Stimulated activated CD4-positive, alpha-beta T cell treated with anti-CD3 and anti-CD28 coated beads, Interleukin-12 subunit alpha, Interleukin-12 subunit beta, amount 100 ng/mL, for 4 hours (primary cell): Measurements from ENCODE around the gene SUGCT.
"Not testable (repeated sequence)": the region's sequence is repeated elsewhere in the genome, so short reads cannot be mapped to it uniquely, and the experiment has no call there.

Source experiments
- DNase-seq: peaks from one replicate; pipeline ENCODE4 v3.0.0-alpha.2; 2020

Gene SUGCT

DNA sequence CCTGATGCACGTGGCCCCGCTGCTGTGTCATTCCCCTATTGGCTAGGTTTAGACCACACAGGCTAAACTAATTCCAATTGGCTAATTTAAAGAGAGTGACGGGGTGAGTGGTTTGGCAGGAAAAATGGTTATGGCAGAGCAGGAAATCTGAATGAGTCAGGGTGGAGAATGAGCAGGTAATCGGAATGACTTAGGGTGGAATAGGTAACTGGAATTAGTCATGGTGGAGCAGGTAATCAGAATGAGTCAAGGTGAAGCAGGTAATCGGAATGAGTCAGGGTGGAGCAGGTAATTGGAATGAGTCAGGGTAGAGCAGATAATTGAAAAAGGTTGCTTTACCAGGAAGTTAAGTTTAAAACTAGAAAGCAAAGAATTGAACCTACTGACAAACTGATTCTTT, 7.1 kb downstream of the SUGCT start:
- DNase-seq: not testable (repeated sequence)

DNA sequence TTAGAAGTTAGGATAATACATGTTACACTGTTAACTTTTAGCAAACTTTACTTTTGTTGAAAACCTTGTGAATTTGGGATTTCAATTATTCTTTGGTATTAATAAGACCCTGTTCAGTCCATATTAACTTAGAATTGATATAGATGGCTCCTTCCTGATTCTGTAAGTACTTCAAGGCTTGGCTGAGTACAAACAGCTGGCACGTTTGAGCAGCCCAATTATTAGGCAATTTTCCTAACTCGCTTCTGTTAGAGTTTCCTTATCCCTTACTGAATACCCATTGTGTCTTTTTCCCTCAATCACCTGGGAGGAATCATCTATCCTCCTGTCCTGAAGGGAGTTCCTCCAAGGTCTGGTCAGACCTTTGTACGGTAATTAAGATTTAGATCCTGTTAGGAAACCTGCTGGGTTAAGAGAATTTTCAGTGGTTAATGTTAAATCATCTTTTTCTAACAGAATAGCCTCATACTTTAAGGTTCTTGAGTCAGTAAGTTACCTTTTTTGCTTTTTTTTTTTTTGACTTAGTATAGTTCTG, 10.9 kb downstream of the SUGCT start:
- DNase-seq: not testable (repeated sequence)

DNA sequence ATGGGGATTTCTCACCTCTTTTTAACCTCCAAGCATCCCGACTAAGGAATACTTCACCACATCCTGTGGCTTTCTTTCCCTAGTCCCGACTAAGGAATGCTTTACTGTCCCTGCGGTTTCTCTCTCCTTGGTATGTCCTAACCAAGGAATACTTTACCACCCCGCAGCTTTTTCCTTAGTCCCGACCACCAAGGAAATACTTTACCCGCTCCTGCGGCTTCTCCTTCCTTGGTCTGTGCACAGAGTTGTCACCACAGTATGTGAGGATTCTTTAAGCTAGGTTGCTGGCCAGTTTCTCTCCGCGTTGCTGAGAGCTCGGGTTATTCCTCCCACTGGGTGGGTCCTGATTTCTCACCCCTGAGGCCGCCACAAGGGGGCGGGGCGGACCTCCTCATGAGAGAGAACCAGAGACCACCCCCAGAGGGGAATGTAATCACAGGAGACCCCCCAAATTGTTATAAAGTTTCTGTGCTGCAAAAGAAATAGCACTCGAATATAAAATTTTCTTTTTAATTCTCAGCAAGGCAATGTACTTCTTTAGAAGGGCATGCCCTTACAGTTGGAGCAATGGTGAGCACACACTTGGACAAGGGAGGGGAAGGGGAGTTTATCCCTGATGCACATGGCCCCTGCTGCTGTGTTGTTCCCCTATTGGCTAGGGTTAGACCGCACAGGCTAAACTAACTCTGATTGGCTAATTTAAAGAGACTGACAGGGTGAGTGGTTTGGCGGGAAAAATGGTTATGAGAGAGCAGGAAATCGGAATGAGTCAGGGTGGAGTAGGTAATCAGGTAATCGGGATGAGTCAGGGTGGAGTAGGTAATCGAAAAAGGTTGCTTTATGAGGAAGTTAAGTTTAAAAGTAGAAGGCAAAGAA, 12.8 kb downstream of the SUGCT start:
- no peak for DNase-seq

DNA sequence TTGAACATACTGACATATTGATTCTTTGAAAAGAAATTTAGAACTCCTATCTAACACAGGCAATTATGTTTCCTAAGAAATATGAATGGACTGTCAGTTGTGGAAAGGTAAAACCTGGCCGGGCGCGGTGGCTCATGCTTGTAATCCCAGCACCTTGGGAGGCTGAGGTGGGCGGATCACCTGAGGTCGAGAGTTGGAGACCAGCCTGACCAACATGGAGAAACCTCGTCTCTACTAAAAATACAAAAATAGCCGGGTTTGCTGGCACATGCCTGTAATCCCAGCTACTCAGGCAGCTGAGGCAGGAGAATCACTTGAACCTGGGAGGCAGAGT, 13.4 kb downstream of the SUGCT start:
- DNase-seq: not testable (repeated sequence)

DNA sequence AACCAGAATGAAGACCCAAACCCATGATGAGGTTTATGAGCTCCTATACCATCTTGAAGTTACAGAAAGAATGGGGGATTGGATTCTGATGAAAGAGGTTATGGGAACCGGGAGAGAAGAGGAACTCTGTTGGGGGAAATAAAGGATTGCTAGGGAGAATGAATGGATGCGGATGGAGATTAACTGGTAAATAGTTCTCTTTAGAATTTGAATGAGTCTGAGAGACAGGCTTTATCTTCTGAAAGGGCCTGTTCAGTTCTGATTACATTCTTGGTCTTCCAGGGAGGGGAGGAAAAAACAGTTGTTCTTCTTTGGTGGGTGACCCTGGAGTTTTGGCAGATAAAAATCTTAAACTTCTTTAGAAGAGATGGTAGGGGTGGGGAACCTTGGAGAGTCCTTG, 13.9 kb downstream of the SUGCT start:
- no peak for DNase-seq

DNA sequence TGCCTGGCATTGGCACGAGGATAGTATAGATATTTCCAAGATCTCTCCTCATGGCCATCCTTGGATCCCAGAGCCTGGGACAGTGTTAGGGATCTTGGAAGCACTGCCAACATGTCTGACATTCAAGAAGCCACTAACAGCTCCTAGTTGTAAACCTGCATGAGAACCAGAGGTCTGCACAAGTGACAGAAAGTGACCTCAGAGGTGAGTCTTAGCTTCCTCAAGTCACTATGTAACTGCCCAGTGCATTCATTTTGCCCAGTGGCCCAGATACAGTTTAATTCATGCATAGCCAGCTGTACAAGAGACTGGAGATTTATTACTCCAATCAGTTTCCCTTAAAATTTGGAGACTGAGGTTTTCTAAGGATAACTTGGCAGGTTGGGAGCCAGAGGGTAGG, 16.7 kb downstream of the SUGCT start:
- no peak for DNase-seq

DNA sequence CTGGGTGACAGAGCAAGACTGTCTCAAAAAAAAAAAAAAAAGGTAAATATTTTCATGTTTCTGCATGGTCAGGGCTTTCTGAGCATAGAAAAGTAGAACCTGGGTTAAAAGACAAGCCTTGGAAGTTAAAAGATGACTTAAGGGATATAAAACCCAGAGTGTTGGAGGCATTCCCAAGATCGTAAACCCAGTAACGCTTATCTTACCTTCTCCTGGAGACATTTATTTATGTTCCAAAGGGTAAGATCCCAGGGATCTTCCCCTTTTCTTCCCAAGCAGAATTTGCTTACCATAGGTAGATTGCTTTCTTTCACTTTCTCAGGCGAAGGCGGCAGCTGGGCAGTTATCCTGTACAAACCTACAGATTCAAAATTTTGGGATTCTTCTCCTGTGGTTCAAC, 22.2 kb downstream of the SUGCT start:
- DNase-seq: no peak

DNA sequence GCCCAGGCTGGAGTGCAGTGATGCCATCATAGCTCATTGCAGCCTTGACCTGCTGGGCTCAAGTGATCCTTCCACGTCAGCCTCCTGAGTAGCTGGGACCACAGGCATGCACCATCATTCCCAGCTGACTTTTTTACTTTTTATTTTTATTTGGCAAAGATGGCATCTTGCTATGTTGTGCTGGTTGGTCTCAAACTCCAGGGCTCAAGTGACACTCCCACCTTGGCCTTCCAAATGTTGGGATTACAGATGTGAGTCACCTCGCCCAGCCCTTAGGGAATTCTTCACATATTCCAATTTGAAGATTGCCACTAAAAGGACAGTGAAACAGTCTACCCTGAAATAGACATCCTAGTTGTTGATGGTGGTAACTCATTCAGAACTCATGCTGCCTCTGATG, 27.7 kb downstream of the SUGCT start:
- no peak for DNase-seq

DNA sequence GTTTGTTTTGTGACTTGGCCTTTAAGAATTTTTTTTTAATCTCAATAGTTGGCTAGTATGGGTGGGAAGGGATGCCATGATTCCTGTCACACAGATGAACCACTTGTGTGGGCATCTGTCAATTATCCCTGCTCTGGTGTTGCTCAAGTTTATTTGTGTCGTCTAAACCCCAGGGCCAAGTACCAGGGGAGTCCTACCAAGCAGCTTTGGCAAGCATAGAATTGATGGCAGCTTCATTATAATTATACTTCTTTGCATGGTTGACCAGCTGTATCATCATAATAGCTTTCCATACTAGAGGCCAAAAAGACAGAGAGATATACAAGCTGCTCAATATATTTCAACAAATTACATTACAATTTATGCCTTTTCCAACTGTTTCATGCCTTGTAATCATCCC, 30.4 kb downstream of the SUGCT start:
- no peak for DNase-seq

DNA sequence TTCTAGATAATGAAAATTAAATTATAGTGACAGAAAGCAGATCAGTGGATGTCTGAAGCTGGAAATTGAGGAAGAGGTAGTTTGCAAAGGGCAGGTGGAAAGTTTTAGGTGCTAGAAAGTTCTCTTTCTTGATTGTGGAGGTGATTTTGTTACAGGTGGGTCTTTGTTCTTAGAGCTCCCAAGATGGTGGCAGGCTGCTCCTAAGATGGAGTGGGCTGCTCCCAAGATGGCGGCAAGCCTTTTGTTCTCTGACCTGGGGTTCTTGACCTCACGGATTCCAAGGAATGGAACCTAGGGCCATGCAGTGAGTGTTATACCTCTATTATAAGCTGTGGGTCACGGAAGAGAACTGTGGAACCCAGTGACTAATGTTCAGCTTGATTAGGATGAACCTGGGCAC, 32.5 kb downstream of the SUGCT start:
- DNase-seq: no peak

DNA sequence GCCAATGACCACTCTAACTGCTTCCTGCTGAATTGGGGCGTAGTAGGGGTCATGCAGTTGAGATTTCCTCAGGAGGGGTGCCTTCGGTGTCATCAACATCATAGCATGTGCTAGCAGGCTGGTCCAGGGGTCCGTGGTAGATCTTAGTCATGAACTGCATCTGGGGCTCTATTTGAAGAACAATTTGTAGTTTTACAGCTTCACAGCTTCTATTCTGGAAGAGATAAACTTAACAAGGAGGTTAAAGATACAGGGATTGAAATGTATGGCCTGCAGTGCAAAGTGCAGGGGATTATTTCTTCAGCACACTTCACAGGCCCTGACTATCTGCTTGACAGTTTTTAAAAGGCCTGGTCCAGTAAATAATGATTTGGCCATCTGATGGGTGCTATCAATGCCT, 33.5 kb downstream of the SUGCT start:
- not testable (repeated sequence) for DNase-seq

DNA sequence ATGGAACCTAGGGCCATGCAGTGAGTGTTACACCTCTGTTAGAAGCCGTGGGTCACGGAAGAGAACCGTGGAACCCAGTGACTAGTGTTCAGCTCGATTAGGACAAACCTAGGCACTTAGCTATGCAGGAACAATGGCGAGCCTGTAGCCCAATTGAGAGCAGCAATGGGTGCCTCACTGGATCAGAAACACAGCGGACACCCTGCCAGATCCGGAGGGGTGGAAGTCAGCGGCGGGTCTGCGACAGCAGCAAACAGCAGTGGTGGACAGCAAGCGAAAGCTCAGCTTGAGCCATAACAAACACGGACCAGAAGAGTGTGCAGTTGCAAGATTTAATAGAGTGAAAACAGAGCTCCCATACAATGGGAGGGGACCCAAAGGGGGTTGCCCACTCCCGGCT, 38.3 kb downstream of the SUGCT start:
- DNase-seq: not testable (repeated sequence)

DNA sequence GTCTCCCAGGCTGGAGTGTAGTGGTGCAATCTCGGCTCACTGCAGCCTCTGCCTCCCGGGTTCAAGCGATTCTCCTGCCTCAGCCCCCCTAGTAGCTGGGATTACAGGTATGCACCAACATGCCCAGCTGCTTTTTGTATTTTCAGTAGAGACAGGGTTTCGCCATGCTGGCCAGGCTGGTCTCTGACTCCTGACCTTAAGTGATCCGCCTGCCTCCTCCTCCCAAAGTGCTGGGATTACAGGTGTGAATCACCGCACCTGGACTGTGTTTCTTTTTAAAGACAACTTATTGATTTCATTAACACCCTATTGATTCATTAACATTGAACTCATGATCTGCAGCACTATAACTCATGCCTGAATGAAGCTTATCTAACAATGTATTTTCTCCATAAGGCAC, 40.5 kb downstream of the SUGCT start:
- DNase-seq: not testable (repeated sequence)

DNA sequence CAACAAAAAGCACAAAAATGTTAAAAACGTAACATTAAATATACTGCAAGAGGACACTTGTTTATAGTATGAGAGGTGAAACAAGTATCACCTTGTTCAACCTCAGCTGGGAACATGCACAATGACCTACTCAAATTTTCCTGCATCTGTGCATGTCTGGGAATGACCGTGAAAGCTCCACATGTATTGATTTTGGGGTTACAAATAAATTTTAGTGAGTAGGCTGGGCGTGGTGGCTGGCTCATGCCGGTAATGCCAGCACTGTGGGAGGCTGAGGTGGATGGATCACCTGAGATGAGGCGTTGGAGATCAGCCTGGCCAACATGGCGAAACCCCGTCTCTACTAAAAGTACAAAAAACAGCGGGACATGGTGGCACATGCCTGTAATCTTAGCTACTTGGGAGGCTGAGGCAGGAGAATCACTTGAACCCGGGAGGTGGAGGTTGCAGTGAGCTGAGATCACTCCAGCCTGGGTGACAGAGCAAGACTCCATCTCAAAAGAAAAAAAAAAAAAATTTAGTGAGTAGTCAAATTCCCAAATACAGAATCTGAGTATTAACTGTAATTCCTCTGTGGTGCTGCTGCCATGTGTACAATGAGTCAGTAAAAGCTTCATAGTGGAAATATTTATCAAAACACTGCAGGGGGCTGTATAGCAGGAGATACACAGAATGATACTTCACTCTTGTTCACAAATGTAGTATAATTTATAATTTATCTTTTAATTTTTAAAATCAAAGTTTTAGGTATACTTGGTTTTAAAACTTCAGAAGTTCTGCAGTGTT, 41.1 kb downstream of the SUGCT start:
- no peak for DNase-seq

DNA sequence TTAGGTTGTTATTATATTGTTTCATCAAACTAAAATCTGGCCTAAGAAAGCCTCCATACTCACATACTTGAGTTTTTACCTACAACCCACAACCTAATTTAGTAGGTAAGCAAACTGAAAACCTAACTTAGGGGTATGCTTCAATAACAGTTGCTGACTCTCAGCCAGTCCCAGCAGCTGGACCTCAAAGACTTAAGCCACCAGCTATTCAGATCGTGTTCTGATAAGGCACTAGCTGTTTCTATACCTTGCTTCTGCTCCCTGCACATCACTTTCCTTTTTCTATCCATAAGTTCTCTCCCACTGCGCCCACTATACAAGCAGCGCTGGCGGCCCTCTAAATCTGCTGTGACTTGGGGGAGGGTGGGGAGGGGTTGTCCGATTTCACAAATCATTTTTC, 42.3 kb downstream of the SUGCT start:
- DNase-seq: no peak

DNA sequence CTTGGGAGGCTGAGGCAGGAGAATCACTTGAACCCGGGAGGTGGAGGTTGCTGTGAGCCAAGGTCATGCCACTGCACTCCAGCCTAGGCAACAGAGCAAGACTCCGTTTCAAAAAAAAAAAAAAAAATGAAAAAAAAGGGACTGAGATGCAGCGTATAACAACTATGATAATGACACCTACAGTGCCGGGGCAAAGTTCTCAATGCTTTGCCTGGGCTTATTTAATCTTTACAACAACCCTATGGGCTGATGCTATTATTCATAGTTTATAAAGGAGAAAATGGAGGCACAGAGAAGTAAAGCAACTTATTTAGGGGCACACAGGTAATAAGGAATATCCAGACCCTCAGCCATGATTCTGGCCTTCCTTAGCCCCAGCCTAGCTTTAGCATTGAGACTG, 47.6 kb downstream of the SUGCT start:
- no peak for DNase-seq

DNA sequence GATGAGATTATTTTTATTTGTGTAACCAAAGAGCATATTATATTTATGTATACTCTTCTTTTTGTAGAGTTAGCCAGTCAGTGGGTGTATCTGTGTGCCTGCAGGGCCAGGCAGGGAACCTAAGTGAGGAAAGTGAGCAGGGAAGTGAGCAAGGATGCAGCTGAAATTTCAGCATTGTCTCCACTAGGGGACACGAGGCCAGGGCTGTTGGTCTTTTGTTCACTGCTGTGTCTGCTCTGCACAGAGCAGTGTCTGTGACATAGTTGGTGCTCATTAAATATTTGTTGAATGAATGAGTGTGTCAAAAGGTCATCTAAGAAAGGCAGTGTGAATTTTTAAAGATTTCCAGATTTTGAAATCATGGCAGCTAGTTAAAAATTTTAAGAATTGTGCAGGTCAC, 51.8 kb downstream of the SUGCT start:
- no peak for DNase-seq

DNA sequence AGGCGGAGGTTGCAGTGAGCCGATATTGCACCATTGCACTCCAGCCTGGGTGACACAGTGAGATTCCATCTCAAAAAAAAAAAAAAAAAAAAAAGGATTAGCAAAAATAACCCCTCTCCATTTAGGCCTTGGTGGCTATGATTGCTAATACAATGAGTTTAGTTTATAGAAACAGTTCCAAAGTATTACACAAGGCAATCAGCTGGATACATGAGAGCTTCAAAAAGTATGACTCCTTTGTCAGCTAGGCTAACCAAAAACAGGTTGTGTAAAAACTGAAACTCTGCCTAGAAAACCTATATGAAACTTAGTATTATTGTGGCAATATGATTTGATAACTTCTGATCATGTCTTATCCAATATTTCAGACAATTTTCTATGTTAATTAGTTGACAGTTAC, 57.2 kb downstream of the SUGCT start:
- no peak for DNase-seq

DNA sequence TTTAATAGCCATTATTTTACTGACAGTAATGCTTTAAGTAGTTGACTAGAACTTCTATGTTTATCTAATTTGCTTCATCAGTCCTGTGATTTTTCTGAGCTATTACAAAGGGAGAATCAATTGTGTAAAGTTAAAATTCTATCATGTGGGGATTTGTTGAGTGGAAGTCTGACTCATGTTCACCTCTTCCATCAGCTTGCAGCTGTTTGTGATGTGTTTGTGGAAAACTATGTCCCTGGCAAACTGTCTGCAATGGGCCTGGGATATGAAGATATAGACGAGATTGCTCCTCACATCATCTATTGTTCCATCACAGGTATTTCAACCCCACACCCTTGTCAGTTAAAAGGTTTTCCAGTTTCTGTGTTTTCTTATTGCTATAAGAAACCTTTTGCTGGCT, 59.9 kb downstream of the SUGCT start:
- no peak for DNase-seq

DNA sequence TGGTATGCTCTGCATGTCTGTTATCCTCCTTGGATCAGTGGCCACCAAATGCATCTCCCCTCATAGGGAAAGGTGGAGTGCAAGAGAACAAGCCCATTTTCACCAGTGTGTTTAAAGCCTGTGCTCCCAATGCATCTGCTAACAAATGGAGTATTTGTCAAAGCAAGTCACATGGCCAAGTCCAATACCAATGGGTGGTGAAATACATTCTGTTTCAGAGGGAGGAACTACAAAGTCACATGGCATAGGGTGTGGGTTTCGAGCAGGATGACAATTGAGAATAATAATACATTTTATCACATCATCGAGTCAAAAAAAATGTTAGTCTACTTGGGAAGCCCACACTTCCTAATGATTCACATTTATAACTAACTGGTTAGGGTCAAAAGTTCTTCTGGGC, 62.7 kb downstream of the SUGCT start:
- no peak for DNase-seq

DNA sequence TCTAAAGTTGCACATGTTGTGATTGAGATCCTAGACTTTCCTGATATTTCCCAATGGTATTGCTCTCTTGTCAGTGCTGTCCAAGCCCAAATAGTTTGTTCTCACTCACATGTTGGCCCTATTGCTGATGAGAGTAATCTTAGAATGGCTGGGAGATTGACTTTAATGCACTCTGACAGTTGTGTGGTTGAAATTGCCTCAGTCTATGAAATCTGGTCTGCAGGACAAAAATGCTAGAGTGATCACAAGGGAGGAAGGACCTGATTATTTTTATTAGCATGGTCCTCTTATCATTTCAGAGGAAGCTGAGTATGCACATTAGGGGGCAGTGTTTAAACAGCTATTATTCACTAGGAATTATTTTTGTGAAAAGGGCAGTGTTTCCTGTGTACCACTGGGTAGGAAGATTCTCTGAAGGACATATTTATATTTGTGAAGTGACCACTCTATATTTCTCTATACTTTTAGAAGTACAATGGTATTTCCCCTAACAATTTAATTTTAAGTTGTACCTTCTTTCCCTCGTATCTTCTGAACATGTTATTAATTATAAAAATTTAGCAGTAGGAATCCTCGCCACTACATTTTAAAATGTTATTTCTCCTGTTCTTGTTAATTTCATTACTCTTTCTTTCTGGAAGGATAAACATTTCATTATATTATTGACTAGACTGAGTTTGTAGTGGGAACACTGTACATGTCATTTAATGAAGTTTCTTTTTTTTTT, 64.4 kb downstream of the SUGCT start:
- no peak for DNase-seq

DNA sequence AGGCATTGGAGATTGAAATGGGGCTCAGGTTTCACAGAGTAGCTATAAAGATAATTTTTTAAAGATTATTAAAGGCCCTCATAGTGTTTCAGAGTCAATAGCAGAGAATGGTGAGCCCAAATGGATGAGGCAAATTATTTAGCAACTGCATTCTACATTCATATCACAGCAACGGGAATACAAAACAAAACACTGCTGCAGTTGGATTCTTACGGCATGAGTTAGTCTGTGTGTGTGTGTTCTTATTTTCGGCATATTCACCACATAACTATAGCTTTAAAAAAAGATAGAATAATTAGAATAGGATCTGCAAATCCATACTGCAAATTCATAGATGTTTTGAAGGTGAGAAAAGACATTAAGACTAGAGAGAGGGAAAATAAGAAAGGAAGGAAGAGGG, 66.0 kb downstream of the SUGCT start:
- no peak for DNase-seq

DNA sequence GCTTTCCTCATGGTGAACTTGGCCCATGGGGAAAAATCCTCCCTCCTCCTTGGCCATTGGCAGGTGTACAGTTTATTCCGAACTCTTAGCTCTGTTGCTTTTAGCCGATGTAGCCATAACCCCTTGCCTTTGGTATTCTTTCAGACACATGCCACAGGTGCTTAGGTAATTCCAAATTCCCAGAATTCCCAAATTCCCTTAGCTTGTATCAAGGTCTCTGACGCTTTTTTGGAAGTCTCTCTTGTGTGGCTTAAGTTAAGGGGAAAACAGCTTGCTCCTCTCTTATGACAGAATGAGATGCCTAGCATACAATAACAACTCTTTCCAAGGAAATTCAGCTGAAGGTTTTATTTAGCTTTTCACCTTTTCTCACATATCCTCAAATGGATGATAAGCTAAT, 68.0 kb downstream of the SUGCT start:
- DNase-seq: no peak

DNA sequence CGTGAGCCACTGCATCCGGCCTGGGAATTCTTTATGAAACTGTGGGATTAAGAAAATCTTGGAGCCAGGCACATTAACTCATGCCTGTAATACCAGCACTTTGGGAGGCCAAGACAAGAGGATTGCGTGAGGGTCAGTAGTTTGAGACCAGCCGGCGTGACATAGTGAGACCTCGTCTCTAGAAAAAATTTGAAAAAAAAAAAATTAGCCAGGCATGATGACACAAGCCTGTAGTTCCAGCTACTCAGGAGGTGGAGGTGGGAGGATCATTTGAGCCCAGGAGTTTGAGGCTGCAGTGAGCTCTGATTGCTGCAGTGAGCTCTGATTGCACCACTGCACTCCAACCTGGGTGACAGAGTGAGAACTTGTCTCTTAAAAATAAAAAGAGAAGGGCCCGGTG, 69.8 kb downstream of the SUGCT start:
- DNase-seq: no peak
